ENCODE data around the gene KLHDC4.

DNA sequence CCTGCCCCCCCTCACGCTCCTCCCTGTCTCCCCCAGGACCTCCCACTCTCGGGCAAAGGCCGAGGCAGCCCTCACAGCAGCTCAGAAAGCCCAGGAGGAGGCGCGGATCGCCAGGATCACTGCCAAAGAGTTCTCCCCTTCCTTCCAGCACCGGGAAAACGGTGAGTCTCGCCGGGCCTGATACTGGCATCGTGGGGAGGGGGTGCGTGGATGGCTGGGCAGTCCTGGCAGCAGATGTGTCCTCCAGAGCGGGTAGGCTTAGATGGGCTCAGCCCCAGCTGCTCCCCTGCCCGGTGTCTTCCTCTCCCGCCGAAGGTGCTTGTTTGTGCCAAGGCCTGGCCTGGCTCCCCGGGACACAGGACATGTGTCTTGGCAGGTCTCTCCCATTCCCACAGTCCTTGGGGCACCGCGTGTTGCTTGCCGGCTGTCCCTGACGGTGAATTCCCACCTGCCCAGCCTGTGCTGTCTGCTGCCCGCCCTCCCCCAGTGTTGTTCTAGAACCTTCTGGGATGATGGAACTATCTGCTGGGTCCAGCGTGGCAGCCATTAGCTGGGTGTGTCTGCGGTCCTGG is 81.6 kb downstream of the KLHDC4 start:
- no peak for TF ChIP-seq EZH2 (IDR thresholded peaks at IDR 0.05; ENCODE audit: borderline replicate concordance, insufficient read depth, low read depth, low read length, poor library complexity, severe bottlenecking)
- TF ChIP-seq, protein P1, sequence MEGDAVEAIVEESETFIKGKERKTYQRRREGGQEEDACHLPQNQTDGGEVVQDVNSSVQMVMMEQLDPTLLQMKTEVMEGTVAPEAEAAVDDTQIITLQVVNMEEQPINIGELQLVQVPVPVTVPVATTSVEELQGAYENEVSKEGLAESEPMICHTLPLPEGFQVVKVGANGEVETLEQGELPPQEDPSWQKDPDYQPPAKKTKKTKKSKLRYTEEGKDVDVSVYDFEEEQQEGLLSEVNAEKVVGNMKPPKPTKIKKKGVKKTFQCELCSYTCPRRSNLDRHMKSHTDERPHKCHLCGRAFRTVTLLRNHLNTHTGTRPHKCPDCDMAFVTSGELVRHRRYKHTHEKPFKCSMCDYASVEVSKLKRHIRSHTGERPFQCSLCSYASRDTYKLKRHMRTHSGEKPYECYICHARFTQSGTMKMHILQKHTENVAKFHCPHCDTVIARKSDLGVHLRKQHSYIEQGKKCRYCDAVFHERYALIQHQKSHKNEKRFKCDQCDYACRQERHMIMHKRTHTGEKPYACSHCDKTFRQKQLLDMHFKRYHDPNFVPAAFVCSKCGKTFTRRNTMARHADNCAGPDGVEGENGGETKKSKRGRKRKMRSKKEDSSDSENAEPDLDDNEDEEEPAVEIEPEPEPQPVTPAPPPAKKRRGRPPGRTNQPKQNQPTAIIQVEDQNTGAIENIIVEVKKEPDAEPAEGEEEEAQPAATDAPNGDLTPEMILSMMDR (IDR thresholded peaks at IDR 0.05): no peak

Data from B cell (primary cell).